PC-9 (cell line): ENCODE measurements around the gene BCR. TPM values are rescaled to one million over a fixed set of nuclear protein-coding genes. Genes with fewer than 3 reads are reported as not detected.

Experiments used
- BruUV-seq: library from RNA; stranded (reverse); fragments of 400-500 nt; replicated peaks from 2 replicates; lab custom pipeline; 2021; lab: Mats Ljungman, UMichigan
- CTCF ChIA-PET: fragments of 300-600 bp; sonication (Branson Sonifier 250); formaldehyde crosslinking; loops from one replicate; lab custom pipeline; 2022; ENCODE audit warnings: antibody characterized with exemption; lab: Charles Lee
- POLR2A ChIA-PET: fragments of 300-600 bp; sonication (Branson Sonifier 250); formaldehyde crosslinking; loops from one replicate; lab custom pipeline; 2022; ENCODE audit warnings: antibody characterized with exemption; ENCODE audit not compliant: unreplicated experiment; lab: Charles Lee
- DNase-seq, 2 experiments: peaks; one replicate each; pipeline versions ENCODE4 v3.0.0 to v3.0.0-alpha.2; 2015 to 2022; ENCODE audit warnings: mixed read lengths in 1 of 2
- H2AFZ ChIP-seq: fragments of 200-600 bp; sonication (generic); 2 replicates; pipeline ENCODE4 v1.8.1; 2017; ENCODE audit warnings: antibody characterized with exemption
- H3F3A ChIP-seq: fragments of 200-600 bp; sonication (generic); 2 replicates; pipeline ENCODE4 v1.8.1; 2017; ENCODE audit warnings: antibody characterized with exemption, mild to moderate bottlenecking, low read depth; ENCODE audit not compliant: insufficient read depth
- H3K27ac ChIP-seq: fragments of 200-600 bp; sonication (generic); 2 replicates; pipeline ENCODE4 v1.6.1; 2016; ENCODE audit warnings: mixed run types
- H3K27me3 ChIP-seq: fragments of 200-600 bp; sonication (generic); 2 replicates; pipeline ENCODE4 v1.6.1; 2016; ENCODE audit warnings: low read depth, mixed run types; ENCODE audit not compliant: insufficient read depth
- H3K36me3 ChIP-seq: fragments of 200-600 bp; sonication (generic); 2 replicates; pipeline ENCODE4 v1.6.1; 2016; ENCODE audit warnings: low read depth, mixed run types
- H3K4me1 ChIP-seq: fragments of 200-600 bp; sonication (generic); replicated peaks from 2 replicates; pipeline ENCODE4 v1.6.1; 2016; ENCODE audit warnings: mixed run types; ENCODE audit not compliant: insufficient read depth
- H3K4me2 ChIP-seq: fragments of 200-600 bp; sonication (generic); 2 replicates; pipeline ENCODE4 v1.6.1; 2017; ENCODE audit warnings: mixed run types
- H3K4me3 ChIP-seq: fragments of 200-600 bp; sonication (generic); 2 replicates; pipeline ENCODE4 v1.6.1; 2016; ENCODE audit warnings: mixed run types
- H3K79me2 ChIP-seq: fragments of 200-600 bp; sonication (generic); 2 replicates; pipeline ENCODE4 v1.6.1; 2017; ENCODE audit warnings: low read depth, mixed run types
- H3K9me2 ChIP-seq: fragments of 200-600 bp; sonication (generic); 2 replicates; pipeline ENCODE4 v1.8.1; 2017; ENCODE audit warnings: mild to moderate bottlenecking; ENCODE audit not compliant: insufficient read depth
- H3K9me3 ChIP-seq: fragments of 200-600 bp; sonication (generic); 2 replicates; pipeline ENCODE4 v1.8.1; 2016; ENCODE audit warnings: low read depth; ENCODE audit not compliant: insufficient read depth
- H4K20me1 ChIP-seq: fragments of 200-600 bp; sonication (generic); 2 replicates; pipeline ENCODE4 v1.8.1; 2017; ENCODE audit not compliant: insufficient read depth
- CTCF ChIP-seq: fragments of 200-600 bp; sonication (generic); conservative IDR thresholded peaks from 2 replicates; pipeline ENCODE4 v1.6.1; 2017; ENCODE audit warnings: mixed run types, antibody characterized with exemption, mild to moderate bottlenecking, moderate library complexity
- EZH2 ChIP-seq: fragments of 200-600 bp; sonication (generic); IDR thresholded peaks from 2 replicates; pipeline ENCODE4 v1.8.0; 2017; ENCODE audit warnings: antibody characterized with exemption, low read depth
- intact Hi-C: fragments of 100-400 bp; cut with micrococcal nuclease; formaldehyde crosslinking; loops from one replicate; pipeline ENCODE4 v1.10.0; 2022; ENCODE audit not compliant: unreplicated experiment
- total RNA-seq: library from RNA; stranded (reverse); gene quantifications from 2 replicates; pipeline ENCODE4 v1.2.3, GENCODE V29; 2021

Gene BCR
- total RNA-seq, 1 experiment from 2014 or later, result 47.8 TPM

- Histone ChIP-seq H3K4me1 (0 out of 2 replicates have a peak, but pooled peaks cover 3% of the 10 kb centered on the region), H3K9me3 (no peaks in the 10 kb centered on the region), H3K36me3 (no peaks in the 10 kb centered on the region), H3K79me2 (no peaks in the 10 kb centered on the region), H3K9me2 (no peaks in the 10 kb centered on the region), H3K4me2 (no peak overlapping the region), H3K27ac (no peak overlapping the region), H2AFZ (no peak overlapping the region), H3F3A (no peaks in the 10 kb centered on the region), H3K4me3 (no peak overlapping the region), H3K27me3 (no peaks in the 10 kb centered on the region), H4K20me1 (no peaks in the 10 kb centered on the region; the same call in 1 of the 2 replicates)
- POLR2A ChIA-PET, result interaction anchor here (0.7 kb wide), 1 partner anchor 900 kb away, joined by 3 read pairs; no protein-coding TSS in a partner anchor
- intact Hi-C loops, result no loop called here
- BruUV-seq, result no TSS peak
- TF ChIP-seq CTCF, result no peak
- TF ChIP-seq EZH2, result no peak
- CTCF ChIA-PET, result no interaction called here
- DNase-seq, result no peak
These were observed 76.9 kb downstream of the BCR start for GRCh38 chr22:23256986-23257888.

- no peaks in the 10 kb centered on the region for H3K9me2 ChIP-seq
- no peak overlapping the region for H2AFZ ChIP-seq
- ChIA-PET POLR2A (no interaction called here), CTCF (no interaction called here)
- no peaks in the 10 kb centered on the region for H3F3A ChIP-seq
- DNase-seq, result no peak
- no peaks in the 10 kb centered on the region for H3K36me3 ChIP-seq
- no peaks in the 10 kb centered on the region; the same call in 1 of the 2 replicates for H4K20me1 ChIP-seq
- no peak overlapping the region for H3K4me2 ChIP-seq
- BruUV-seq, result no TSS peak
- 0 out of 2 replicates have a peak, but pooled peaks cover 3% of the 10 kb centered on the region for H3K4me1 ChIP-seq
- no peaks in the 10 kb centered on the region for H3K27me3 ChIP-seq
- no peak overlapping the region for H3K4me3 ChIP-seq
- TF ChIP-seq CTCF, result no peak
- TF ChIP-seq EZH2, result no peak
- no peaks in the 10 kb centered on the region for H3K9me3 ChIP-seq
- H3K27ac ChIP-seq, result no peak overlapping the region
- H3K79me2 ChIP-seq, result no peaks in the 10 kb centered on the region
- intact Hi-C loops, result no loop called here
These were observed 77.8 kb downstream of the BCR start for GRCh38 chr22:23257889-23258825.

- no TSS peak for BruUV-seq
- H3K4me1 ChIP-seq, result 0 out of 2 replicates have a peak, but pooled peaks cover 3% of the 10 kb centered on the region
- no peak for DNase-seq
- H3F3A ChIP-seq, result no peaks in the 10 kb centered on the region
- H3K4me2 ChIP-seq, result no peak overlapping the region
- no peak overlapping the region for H2AFZ ChIP-seq
- ChIA-PET POLR2A (no interaction called here), CTCF (no interaction called here)
- no peaks in the 10 kb centered on the region; the same call in 1 of the 2 replicates for H4K20me1 ChIP-seq
- no peaks in the 10 kb centered on the region for H3K36me3 ChIP-seq
- no peaks in the 10 kb centered on the region for H3K9me3 ChIP-seq
- no peaks in the 10 kb centered on the region for H3K27me3 ChIP-seq
- no peak overlapping the region for H3K4me3 ChIP-seq
- intact Hi-C loops, result no loop called here
- H3K79me2 ChIP-seq, result no peaks in the 10 kb centered on the region
- no peak for TF ChIP-seq CTCF
- TF ChIP-seq EZH2, result no peak
- no peak overlapping the region for H3K27ac ChIP-seq
- no peaks in the 10 kb centered on the region for H3K9me2 ChIP-seq
These were observed 78.5 kb downstream of the BCR start for GRCh38 chr22:23258826-23259170.
